Kasumi-1 (cell line): ENCODE data around the gene ROR1.

Source experiments
- DNase-seq, 2 experiments: peaks; one replicate each; lab custom pipeline; 2025; lab: John Stamatoyannopoulos, UW

The ROR1 gene

DNA sequence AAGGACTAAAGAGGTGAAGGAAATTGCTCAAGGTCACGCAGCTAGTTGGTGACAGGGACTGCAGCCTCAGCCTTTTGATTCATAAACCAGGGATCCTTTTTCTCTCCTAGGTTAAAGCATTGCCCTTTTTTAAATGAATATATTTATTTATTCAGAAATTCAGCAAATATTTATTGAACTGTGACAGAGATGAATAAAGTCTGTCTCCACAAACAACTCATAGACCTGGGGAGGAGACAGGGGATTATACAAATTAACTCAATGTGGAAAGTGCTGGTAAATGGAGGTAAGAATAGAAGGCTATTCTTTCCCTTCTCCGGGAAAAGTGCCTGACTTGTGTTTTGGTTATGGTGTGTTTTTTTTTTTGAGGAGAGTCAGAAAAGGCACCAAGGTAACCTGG lies 110.7 kb downstream of the ROR1 start:
- DNase-seq, result no peak

DNA sequence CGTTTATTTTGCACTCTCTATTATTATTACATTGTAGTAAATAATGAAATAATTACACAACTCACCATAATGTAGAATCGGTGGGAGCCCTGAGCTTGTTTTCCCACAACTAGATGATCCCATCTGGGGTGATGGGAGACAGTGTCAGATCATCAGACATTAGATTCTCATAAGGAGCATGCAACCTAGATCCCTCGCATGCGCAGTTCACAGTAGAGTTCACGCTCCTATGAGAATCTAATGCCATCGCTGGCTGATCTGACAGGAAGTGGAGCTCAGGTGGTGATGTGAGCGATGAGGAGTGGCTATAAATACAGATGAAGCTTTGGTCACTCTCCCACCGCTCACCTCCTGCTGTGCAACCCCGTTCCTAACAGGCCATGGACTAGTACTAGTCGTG lies 112.1 kb downstream of the ROR1 start:
- DNase-seq, result no peak

DNA sequence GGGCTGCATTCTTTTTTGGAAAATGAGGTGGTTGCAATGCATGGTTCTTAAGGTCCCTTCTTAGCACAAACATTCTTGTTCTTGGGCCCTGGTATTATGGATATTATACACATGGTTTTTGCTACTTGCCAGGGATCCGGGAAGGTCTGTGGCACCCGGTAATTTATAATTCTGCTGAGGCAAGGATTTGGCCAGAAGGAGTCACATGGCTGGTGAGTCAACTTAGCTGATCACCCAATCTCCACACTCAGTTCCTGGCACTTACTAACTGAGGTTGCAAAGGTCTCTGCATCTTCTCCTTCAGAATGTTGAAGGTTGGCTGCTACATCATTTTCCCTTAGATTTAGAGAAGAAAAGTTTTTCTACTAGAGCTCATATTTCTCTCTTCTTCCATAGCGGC lies 112.5 kb downstream of the ROR1 start:
- DNase-seq, result no peak

DNA sequence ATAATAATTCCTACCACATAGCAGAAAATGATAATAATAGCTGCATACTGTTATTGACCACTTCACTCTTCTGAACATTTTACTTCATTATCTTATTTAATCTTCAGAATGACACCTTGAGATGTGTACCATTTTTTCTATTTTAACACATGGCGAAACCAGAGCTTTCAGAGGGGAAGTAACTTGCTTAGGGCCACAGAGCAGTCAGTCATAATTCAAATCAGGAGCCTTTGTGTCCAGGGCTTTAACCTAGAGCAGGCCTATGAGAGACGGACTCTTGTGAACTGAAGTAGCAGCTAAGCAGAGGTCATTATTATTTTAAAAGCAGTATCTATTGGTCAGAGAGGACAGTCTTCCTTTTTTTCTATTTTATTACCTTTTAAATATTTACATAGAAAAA lies 114.0 kb downstream of the ROR1 start:
- DNase-seq, result no peak

DNA sequence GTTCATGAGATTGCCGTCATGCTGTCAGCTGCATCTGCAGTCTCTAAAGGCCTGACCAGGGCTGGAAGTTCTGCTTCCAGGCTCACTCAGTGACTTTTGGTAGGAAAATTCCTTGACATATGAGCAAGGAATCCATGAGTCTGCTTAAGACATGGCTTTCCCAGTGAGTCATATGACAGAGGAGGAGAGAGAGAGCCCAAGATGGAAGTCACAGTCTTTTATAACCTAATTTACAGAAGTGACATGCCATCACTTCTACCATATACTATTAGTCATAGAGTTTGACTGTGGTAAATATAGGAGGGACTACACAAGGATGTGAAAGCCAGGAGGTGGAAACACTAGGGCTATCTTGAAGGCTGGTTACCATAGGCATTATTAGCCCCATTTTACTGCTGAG lies 115.2 kb downstream of the ROR1 start:
- DNase-seq, result no peak

DNA sequence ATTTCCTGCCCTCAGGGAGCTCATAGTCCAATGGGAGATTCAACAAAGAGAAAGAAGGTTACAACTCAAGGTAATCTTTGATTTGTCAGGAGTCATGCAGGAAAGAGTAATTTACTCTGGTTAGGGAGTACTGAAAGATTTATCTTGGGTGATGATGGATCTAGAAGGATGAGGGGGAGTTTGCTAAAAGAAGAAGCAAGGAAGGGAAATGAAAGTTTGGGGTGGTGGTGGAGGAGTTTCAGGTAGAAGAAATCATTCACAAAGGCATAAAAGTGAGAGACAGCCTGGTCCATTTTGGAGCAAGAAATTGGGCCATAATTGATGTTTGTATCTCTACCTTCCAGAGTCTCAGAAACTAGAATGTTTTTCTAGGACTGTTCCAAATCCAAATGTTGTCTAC lies 116.7 kb downstream of the ROR1 start:
- DNase-seq, result no peak

DNA sequence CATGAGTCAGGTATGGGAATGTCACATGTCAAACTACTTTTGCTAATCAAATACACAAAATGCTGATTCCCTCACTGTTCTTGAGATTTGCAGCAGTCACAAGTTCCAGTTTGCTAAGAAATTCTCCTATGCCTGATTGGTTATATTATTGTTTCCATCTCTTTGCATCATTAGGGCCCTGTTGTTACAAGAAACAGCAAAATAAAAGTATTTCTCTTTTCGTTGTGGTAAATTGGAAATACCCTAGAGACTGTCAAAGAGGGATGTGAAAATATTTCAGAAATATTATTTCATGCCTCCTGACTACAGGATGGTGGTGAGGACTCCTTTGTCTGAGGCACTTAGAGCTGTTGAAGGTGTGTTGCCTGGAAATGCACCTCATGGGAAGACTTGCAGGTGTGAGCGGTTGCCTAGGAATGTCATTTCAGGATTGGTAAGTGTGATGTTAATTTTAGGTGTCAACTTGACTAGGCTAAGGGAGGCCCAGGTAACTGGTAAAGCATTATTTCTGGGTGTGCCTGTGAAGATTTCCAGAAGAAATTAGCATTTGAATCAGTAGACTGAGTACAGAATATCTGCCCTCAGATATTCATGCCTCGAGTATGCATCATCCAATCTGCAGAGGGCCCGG lies 117.4 kb downstream of the ROR1 start:
- DNase-seq, result no peak

DNA sequence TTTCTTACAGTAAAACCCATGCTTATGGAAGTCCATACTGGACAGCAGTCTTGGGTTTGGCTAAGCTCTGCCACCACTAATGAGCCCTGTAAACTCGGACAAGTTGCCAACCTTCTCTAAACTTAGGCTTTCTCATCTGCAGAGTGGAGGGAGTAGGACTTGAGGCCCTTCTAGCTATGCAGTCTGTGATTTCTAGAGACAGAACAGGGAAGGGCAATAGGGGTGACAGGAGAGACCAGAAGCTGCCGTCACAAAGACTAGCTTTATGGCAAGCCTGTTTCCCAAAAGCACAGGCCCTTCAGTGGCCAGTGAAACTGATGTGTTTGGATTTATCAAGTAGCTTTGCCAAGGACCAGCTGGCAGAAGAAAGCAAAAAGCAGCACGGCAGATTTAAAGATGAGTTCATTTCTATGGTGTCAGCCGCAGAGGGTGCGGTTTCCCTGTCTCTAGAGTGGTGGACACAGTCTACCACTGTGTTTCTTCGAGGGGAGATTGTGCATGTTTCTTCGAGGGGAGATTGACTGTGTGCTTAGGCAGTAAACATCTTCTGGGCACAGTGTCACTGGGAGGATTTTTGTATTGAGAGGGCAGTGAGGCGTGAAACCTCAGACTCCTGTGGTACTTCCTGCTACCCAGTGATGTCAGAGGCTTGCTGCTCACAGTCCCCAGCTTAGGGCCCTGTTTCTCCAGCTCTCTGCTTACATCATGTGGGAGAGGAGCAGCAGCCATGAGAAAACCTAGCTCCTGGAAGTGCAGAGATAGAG lies 119.0 kb downstream of the ROR1 start:
- no peak for DNase-seq

DNA sequence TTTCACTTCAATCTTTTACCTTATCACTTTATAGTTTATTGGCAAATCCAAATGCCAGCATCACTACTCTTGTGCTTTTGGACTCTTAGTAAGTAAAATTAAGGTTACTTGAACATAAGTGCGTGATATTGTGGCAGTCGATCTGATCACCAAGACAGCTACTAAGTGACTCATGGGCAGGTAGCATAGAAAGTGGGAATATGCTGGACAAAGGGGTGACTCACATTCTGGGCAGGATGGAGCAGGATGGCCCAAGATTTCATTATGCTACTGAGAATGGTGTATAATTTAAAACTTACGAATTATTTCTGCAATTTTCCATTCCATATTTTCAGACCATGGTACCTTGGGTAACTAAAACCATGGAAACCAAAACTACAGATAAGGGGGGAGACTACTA lies 120.2 kb downstream of the ROR1 start:
- no peak for DNase-seq

DNA sequence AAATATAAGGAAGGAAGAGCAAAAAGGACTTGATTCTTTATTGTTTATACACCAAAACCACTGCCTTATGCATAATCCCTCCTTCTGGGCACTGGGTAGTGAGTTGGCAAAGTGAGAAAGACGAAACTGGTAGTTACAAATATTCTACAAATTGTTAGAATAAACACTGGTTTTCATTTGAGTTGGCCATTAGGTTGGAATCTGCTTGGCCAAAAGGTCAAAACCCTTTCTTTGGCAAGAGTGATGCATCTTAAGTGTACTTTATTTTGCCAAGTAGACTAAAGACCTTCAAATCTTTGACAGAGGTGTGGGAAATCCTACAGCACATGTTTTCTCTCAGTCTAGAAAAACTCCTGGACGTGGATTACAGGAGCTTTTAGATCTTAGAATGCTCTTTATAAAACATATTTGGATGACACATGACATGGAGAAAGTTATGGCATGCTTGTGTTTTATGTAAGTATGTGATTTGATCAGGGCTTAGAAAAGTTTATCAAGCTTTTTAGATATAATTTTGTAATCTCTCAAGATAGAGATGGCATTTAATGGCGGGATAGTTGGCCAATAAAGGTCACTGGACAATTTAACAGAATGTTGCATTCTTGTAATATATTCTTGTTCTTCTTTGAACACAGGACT lies 120.9 kb downstream of the ROR1 start:
- DNase-seq, result no peak

DNA sequence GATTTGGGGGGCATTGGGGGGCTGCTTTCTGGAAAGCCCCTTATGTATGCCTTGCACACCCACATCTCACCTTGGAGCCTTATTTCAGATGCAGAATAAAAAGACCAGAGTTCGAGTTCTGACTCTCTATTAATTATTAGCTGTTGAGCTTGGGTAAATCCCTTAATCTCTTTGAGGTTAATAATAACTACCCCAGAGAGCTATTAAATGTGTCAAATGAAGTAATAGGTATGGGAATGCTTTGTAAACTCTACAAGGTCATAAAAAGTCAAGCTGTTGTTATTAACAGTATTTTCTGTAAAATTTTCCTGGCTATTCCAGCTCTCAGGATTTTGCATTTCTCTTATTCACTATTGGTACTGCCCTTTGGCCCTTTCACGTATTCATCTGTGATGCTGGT lies 122.9 kb downstream of the ROR1 start:
- DNase-seq, result no peak

DNA sequence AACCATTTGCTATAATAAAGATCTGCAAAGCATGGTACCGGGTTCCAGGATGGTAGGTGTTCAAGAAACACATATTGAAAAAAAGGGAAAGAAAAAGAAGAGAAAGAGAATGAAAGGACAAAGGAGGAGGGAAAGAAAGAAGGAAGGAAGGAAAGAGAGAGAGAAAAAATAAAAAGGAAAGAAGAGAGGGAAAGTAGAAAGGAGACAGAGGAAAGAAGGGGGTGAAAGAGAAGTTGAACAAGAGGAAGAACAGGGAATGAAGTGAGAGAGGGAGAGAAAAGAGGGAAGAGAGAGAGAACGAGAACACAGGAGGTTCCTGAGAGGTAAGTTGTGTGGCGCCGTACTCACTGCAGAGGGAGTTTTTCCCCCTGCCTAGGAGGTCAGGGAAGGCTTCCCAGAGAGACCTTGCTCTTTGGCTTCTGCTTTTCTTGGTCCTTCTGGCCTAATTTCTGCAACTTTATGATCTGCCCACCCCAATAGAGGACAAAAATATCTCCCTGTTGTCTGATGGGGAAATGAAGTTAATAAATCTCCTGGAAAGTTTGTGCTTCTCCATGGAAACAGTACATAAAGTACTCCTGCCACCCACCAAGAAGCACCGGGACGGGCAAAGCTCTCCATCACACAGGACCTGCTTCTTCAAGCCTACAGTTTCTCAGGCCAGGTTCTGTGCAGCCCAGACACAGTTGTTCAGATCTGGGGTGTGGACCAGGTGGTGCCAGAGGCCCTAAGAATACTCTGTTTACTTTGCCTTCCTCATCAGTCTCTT lies 124.8 kb downstream of the ROR1 start:
- no peak for DNase-seq

DNA sequence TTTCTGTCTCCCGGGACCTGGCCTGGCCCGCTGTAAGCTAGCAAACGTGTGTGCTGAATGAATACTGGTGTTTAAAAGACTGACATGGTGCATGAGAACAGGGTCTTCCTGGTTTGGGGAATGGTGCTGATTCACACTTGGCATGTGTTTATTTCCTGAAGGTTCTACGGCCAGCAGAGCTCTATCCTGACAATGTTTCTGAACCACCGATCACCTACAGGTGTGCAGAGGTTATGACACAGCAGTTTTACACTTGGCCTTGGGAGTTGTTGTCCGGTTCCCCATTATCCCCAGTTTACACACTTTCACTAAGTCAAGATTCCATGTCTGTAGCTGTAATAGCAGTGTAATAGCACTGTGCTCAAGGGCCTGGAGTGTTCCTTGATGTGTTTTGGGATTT lies 127.3 kb downstream of the ROR1 start:
- DNase-seq, result no peak

DNA sequence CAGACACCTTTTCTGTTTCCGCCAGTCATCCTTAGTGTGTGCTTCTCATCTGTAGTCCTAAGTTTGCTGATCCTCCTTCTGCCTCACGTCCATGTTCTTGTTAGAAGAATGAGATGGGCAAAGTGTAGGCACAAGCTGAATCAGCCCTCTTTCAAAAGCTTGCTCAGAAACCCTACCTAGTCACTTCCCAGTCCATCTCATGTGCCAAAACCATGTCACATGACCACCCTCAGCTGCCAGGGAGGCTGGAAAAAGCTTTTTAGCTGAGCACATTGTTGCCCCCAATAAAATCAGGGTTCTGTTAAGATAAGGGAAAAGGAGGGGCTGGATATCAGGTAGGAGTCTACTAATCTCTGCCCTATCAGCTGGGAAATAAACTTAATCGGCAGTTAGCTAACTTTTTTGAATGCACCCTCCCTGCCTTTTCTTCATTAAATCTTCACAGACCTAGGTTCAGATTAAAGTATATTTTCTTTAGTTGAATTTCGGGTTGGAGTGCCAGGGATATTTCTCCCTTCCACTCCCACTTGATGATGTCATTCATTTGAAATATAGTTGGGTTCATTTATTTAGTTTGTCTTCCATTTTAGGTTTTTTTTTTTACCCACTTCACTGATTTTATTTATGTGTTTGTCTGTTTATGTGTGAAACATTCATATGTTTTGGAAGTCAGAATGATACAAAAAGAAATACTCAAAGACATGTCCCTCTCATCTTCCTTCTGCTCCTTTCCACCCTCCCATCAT lies 129.2 kb downstream of the ROR1 start:
- DNase-seq, result no peak

DNA sequence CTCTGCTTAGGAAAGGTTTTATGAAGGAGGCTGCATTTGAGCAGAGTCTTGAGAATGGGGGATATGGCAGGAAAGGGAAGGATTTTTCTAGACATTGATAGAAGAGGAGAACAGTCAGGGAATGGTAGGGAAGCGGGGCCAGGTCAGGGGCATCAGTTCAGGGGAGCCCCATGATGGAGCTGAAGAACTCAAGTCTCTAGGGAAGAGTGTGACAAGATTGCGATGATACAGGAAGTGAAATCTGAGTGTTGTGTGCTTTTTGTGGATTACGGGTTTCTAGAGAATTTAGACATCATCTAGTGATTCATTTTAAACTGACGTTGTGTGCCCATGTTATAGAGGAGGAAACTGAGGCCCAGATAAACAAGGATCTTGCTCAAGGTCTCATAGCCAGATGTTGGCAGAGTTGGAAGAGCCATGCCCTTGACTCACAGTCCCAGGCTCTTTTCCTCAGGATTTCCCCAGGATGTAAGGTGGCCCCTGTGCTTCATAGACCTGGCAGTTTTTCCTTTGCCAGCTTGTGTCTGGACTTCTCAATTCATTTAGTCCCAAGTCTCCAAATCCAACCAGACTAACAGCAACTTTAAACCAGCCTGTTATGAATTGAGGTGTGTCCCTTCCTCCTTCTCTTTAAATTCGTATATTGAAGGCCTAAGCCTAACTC lies 130.3 kb downstream of the ROR1 start:
- no peak for DNase-seq

DNA sequence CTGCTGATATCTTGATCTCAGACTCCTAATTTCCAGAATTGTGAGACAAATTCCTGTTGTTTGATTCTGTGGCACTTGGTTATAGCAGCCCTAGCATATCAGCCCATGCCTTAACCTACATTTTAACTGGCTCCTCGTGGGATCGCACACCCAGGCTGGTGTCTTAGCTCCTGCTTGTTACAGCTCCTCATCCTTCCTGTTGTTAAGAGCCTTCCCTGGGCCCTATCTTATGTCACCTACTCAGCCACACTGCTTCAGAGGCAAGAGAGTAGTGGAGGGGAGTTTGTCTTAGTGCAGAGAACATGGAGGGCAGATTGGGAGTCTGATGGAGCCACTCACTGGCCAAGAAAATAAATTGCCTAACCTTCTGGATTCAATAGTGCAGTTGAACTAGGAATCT lies 131.0 kb downstream of the ROR1 start:
- no peak for DNase-seq

DNA sequence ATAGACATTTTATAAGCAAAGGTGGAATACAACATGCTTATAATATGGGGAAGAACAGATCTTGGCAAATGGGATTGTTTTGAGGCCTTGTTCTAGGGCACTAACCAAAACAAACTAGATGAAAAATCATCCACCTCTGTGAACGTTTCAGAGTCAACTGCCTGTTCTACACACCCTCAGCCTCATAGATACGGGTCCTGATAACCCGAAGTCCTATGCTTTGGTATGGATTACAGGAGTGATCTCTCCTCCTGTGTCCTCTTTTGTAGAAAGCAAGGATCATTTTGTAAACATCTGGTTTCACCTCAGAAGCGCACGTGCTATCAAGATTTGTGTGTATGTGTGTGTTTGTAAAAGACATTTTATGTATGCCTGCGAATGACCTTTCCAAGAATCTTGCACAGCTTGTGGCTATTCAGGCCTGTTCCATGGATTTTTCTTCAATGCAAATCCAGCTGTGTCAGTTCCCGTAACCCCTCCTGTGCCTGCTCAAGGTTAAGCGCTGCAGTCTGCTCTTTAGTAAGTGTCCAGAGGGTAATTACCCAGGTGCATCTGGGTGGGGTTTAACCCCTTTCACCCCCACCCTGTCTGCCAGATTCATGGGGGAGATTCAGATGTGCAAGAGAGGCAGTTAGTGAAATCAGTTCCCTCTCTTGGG lies 132.4 kb downstream of the ROR1 start:
- no peak for DNase-seq

DNA sequence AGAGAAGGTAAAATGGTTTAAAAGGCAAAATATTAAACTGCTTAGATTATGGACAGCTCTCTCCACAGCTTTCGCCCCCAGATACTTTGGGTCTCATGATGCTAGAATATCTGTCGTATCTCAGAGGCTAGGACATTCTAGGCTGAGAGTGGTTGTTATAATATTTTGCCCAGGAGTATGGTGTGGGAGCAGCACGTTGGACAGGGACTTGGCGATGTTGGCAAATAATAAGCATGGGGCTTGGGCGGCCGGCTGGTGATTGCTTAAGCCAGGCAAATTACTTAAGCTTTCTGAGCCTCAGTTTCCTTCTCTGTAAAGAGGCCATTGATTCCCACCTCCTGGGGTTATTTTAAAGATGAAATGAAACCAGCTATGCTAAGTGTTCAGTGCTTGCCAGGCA lies 133.2 kb downstream of the ROR1 start:
- DNase-seq, result no peak

DNA sequence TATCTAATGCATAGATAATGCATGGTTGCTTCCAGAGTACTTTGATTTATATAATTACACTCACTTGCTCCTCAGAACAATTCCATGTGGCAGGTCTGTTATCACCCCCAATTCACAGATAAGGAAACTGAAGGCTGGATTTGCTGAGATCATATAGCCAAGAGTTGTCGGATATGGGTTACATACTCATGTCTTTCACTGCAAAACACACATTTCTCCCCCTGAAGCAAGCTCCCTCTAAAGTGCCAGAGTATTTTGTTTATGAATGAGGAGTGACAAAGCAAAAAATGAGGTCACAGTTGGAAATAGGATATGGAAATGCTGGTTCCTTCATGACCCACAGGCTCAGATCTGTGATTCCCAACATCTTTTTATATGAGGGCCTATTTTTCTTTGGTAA lies 134.2 kb downstream of the ROR1 start:
- DNase-seq, result no peak

DNA sequence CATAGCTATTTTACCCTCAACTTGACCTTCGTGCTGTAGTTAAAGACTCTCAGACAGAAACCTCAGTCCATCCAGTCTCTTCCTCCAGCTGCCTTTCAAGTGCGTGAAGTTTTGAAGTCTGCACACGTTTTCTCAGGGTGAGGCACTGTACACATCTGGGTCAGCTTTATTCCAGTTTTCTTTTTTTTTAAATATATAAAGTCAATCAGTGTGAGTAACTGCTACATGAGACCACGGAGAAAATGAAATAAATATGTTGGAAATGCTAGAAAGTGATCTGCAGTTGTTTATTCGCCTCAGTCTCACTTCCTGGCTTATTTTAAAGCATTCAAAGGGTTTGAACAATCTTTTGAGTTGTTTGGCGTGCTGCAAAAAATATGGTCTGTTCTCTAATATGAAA lies 135.7 kb downstream of the ROR1 start:
- DNase-seq, result no peak

DNA sequence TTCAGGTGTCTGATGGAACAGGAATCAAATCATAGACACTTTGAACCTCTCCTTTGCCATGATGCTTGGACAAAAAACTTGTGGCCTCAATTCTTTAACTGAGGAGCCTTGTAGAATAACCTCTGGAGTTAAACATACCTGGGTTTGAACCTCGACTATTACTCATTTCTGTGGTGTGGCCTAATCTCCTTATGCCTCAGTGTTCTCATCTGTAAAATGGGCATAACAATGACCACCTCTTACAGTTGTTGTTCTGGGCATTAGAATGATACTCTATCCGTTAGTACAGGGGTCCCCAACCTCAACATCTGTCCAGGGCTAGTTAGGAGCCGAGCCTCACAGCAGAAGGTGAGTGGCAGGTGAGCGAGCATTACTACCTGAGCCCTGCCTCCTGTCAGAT lies 137.2 kb downstream of the ROR1 start:
- no peak for DNase-seq
